Hepatocyte (in vitro differentiated cells): Measurements from ENCODE around the gene VMAC. TPM values are rescaled to one million over a fixed set of nuclear protein-coding genes. Genes with fewer than 3 reads are reported as not detected.

ENCODE experiments used
- DNase-seq: peaks from one replicate; pipeline ENCODE4 v3.0.0-alpha.2; 2016; ENCODE audit warnings: low spot score
- H2AFZ ChIP-seq: fragments of 200-600 bp; sonication (generic); 2 replicates; pipeline ENCODE4 v1.6.0; 2016; ENCODE audit warnings: antibody characterized with exemption, mild to moderate bottlenecking
- H3K27ac ChIP-seq: fragments of 200-600 bp; sonication (generic); 2 replicates; pipeline ENCODE4 v1.5.1; 2016; ENCODE audit warnings: mild to moderate bottlenecking
- H3K27me3 ChIP-seq: fragments of 200-600 bp; sonication (generic); 2 replicates; pipeline ENCODE4 v1.6.1; 2016
- H3K36me3 ChIP-seq: fragments of 200-600 bp; sonication (generic); replicated peaks from 2 replicates; pipeline ENCODE4 v1.5.1; 2016; ENCODE audit warnings: low read depth; ENCODE audit not compliant: insufficient read depth
- H3K4me1 ChIP-seq: fragments of 200-600 bp; sonication (generic); 2 replicates; pipeline ENCODE4 v1.5.1; 2016; ENCODE audit warnings: mild to moderate bottlenecking, moderate library complexity; ENCODE audit not compliant: insufficient read depth
- H3K4me2 ChIP-seq: fragments of 200-600 bp; sonication (generic); 2 replicates; pipeline ENCODE4 v1.6.0; 2016
- H3K4me3 ChIP-seq: fragments of 200-600 bp; sonication (generic); 2 replicates; pipeline ENCODE4 v1.5.1; 2016; ENCODE audit warnings: mild to moderate bottlenecking
- H3K79me2 ChIP-seq: fragments of 200-600 bp; sonication (generic); 2 replicates; pipeline ENCODE4 v1.6.0; 2017; ENCODE audit warnings: mild to moderate bottlenecking
- H3K9me2 ChIP-seq: fragments of 200-600 bp; sonication (generic); replicated peaks from 2 replicates; pipeline ENCODE4 v1.6.0; 2017; ENCODE audit warnings: mild to moderate bottlenecking; ENCODE audit not compliant: insufficient read depth
- H3K9me3 ChIP-seq: fragments of 200-600 bp; sonication (generic); 2 replicates; pipeline ENCODE4 v1.5.1; 2016; ENCODE audit warnings: low read depth, mild to moderate bottlenecking
- H4K20me1 ChIP-seq: fragments of 200-600 bp; sonication (generic); 2 replicates; pipeline ENCODE4 v1.6.0; 2016; ENCODE audit warnings: mild to moderate bottlenecking; ENCODE audit not compliant: insufficient read depth, poor library complexity, severe bottlenecking
- CTCF ChIP-seq: fragments of 200-600 bp; sonication (generic); IDR thresholded peaks from 2 replicates; pipeline ENCODE4 v1.5.1; 2016; ENCODE audit warnings: antibody characterized with exemption, mild to moderate bottlenecking; ENCODE audit not compliant: poor library complexity
- EZH2 ChIP-seq: fragments of 200-600 bp; sonication (generic); IDR thresholded peaks from 2 replicates; pipeline ENCODE4 v1.6.1; 2016; ENCODE audit warnings: antibody characterized with exemption, mild to moderate bottlenecking, borderline replicate concordance
- EZH2phosphoT487 ChIP-seq: fragments of 200-600 bp; sonication (generic); IDR thresholded peaks from one replicate; pipeline ENCODE4 v1.6.1; 2018; ENCODE audit warnings: antibody characterized with exemption, mild to moderate bottlenecking, low read depth, moderate library complexity; ENCODE audit not compliant: unreplicated experiment, severe bottlenecking
- WGBS: methylation state at CpG from one replicate; pipeline ENCODE4 v1.1.6; 2016; ENCODE audit warnings: low lambda C conversion rate; ENCODE audit errors: missing lambda C conversion rate; 5-methylcytosine and 5-hydroxymethylcytosine counted together
- polyA plus RNA-seq: library from polyadenylated mRNA; unstranded; fragments of >200 nt; fragmentation: Nextera tagmentation; extraction: Ambion mirVana; gene quantifications from 2 replicates; pipeline ENCODE4 v1.2.1, GENCODE V29; 2016
- total RNA-seq: library from RNA; depleted of rRNA; stranded (reverse); fragments of >200 nt; gene quantifications from 2 replicates; pipeline ENCODE4 v1.2.3, GENCODE V29; 2014

Gene VMAC
- total and polyA plus RNA-seq, 2 experiments from 2014 or later: 4.5 to 5.9 TPM

GRCh38 chr19:5914358-5914774 lies 9.7 kb downstream of the VMAC start:
- Histone ChIP-seq H3K4me3 (no peak overlapping the region), H2AFZ (no peak overlapping the region), H3K4me1 (peaks cover 30% of the 10 kb centered on the region), H3K9me3 (no peaks in the 10 kb centered on the region), H3K9me2 (no peaks in the 10 kb centered on the region), H4K20me1 (no peaks in the 10 kb centered on the region), H3K27me3 (no peaks in the 10 kb centered on the region), H3K36me3 (no peaks in the 10 kb centered on the region), H3K4me2 (peak overlapping the region; percentile 73), H3K79me2 (no peaks in the 10 kb centered on the region), H3K27ac (peak overlapping the region; percentile 90)
- TF ChIP-seq CTCF (no peak), EZH2 (no peak), EZH2phosphoT487 (no peak)
- no peak for DNase-seq
- WGBS: 95% methylated on average over 22 of the region's 22 CpGs

- 87% methylated on average over 30 of the region's 42 CpGs for WGBS
- TF ChIP-seq CTCF (no peak), EZH2phosphoT487 (no peak), EZH2 (no peak)
- Histone ChIP-seq H3K27ac (peak overlapping the region; percentile 90), H3K36me3 (no peaks in the 10 kb centered on the region), H3K9me3 (no peaks in the 10 kb centered on the region), H3K9me2 (no peaks in the 10 kb centered on the region), H2AFZ (no peak overlapping the region), H3K27me3 (no peaks in the 10 kb centered on the region), H3K4me1 (peaks cover 30% of the 10 kb centered on the region), H3K79me2 (no peaks in the 10 kb centered on the region), H3K4me2 (peak overlapping the region; percentile 73), H3K4me3 (no peak overlapping the region), H4K20me1 (no peaks in the 10 kb centered on the region)
- DNase-seq: peak; percentile 79
Observed at GRCh38 chr19:5914946-5915781, 10.5 kb downstream of the VMAC start.

GRCh38 chr19:5915782-5916165 lies 11.1 kb downstream of the VMAC start:
- peaks cover 30% of the 10 kb centered on the region for H3K4me1 ChIP-seq
- H2AFZ ChIP-seq: no peak overlapping the region
- peak overlapping the region; percentile 73 for H3K4me2 ChIP-seq
- H3K36me3 ChIP-seq: no peaks in the 10 kb centered on the region
- no peaks in the 10 kb centered on the region for H3K9me3 ChIP-seq
- H4K20me1 ChIP-seq: no peaks in the 10 kb centered on the region
- H3K27me3 ChIP-seq: no peaks in the 10 kb centered on the region
- no peak overlapping the region for H3K4me3 ChIP-seq
- DNase-seq: no peak
- WGBS: 50% methylated on average over 11 of the region's 11 CpGs
- H3K27ac ChIP-seq: peak overlapping the region; percentile 90
- no peaks in the 10 kb centered on the region for H3K79me2 ChIP-seq
- no peaks in the 10 kb centered on the region for H3K9me2 ChIP-seq
- TF ChIP-seq CTCF (no peak), EZH2 (no peak), EZH2phosphoT487 (no peak)
